Measurements from ENCODE around the gene MMP12.

The MMP12 gene

GRCh38 chr11:102850973-102851745 is 23.6 kb downstream of the MMP12 start:
- peak; percentile 90 for DNase-seq (ENCODE audit: low spot score)

GRCh38 chr11:102849311-102849710 is 25.5 kb downstream of the MMP12 start:
- peak; percentile 19 for DNase-seq (ENCODE audit: low spot score)

DNA sequence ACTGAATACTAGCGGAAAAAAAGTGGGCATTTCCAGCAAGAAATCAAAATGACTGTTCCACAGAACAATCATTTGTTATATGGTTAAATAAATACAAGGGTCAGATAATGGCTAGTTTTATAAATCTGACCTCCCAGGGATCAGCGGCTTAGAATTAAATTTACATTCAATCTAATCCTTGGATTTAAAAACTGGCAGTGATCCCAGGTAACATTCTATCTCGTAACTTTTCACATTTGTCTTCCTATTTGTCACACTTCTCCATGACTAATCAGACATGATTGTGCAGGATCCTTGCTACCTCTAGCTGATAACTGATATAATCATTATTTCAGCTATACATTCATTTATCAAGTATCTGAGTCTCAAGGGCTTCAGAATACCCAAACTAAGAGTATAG is 28.5 kb downstream of the MMP12 start:
- no peak for DNase-seq (ENCODE audit: low spot score)

DNA sequence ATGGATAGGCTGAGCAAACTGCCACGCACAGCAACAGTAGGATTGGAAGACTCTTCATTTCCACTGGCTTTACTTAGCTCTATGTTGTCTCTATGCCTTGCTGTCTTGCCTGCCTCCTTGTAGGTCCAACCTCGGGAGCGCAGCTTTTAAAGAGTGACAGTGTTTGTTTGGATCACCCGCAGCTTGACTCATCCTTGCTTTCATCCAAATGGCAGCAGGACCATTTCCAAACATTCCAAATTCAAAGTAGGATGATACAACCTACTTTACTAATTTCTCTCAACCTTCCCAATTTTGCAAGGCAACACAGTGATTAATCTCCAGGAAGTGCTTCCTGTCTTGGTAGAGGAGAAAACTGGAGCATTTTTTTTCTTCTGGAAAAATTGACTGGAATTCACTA is 31.3 kb downstream of the MMP12 start, which contains the start of gene MMP3:
Gene MMP3 (minus strand): TSS at position 121 of the 400 bp plus-strand sequence. CDS start 63 bp downstream, at position 58.
- peak; percentile 20 for DNase-seq (ENCODE audit: low spot score)

DNA sequence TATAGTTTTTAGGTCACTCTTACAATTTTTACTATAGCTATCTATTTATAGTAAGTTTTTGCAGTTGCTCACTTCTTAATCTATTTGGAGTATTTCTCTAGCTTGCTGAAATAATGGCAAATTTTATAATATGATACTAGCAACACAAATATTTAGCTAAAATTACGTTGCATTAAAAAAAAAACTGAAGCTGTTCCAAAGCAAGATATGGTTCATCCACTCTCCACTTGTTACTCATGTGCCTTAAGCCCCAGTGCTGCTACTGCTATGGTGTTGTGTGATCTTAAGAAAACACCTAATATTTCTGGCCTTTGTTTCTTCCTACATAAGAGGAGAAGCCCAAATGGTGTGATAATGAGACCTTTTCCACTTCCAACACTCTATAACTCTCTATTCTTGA is 31.9 kb downstream of the MMP12 start:
- no peak for DNase-seq (ENCODE audit: low spot score)

- DNase-seq (ENCODE audit: low spot score) = no peak
Measured at GRCh38 chr11:102840018-102840417, 34.8 kb downstream of the MMP12 start.

DNA sequence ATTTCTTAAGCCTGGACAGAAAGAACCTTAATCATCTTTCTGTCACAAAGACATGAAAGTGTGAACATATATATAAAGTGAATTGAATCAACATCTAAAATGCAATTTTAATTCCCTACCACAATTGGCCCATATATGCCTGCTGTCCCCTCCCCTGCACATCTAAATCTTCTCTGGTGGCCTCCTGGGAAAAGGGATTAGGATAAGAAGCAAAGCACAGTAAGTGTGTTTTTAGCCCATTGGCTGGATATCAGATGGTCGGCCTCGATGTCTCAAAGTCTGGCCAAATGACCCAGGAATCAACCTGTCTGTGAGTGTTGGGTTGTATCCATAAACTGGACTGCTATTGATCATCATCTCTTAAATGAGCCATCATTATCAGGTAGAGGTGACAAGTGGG is 37.1 kb downstream of the MMP12 start:
- no peak for DNase-seq (ENCODE audit: low spot score)

DNA sequence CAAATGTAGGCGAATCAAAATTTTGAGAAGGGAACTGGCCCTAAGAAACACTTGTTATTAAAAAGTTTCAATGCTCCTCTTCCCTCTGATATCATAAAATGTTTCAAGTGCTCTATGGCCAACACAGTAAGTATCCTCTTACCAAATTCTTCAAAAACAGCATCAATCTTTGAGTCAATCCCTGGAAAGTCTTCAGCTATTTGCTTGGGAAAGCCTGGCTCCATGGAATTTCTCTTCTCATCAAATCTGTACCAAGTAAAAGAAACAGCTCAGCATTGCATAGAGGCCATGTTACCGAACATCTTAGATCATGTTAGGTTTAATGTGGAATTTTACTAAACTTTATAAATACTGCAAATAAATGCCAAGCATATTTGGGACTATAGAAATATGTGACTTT is 37.6 kb downstream of the MMP12 start:
- DNase-seq (ENCODE audit: low spot score) = no peak

GRCh38 chr11:102836290-102836875 is 38.4 kb downstream of the MMP12 start:
- DNase-seq (ENCODE audit: low spot score) = no peak

GRCh38 chr11:102833731-102834130 is 41.1 kb downstream of the MMP12 start:
- DNase-seq (ENCODE audit: low spot score) = no peak

GRCh38 chr11:102832612-102833011 is 42.2 kb downstream of the MMP12 start:
- DNase-seq (ENCODE audit: low spot score) = no peak

- DNase-seq (ENCODE audit: low spot score) = no peak
Measured at GRCh38 chr11:102831489-102832440, 43.0 kb downstream of the MMP12 start.

- no peak for DNase-seq (ENCODE audit: low spot score)
Measured at GRCh38 chr11:102831128-102831488, 43.7 kb downstream of the MMP12 start.

- DNase-seq (ENCODE audit: low spot score) = no peak
Measured at GRCh38 chr11:102830001-102830727, 44.6 kb downstream of the MMP12 start.

- no peak for DNase-seq (ENCODE audit: low spot score)
Measured at GRCh38 chr11:102829316-102830000, 45.3 kb downstream of the MMP12 start.

DNA sequence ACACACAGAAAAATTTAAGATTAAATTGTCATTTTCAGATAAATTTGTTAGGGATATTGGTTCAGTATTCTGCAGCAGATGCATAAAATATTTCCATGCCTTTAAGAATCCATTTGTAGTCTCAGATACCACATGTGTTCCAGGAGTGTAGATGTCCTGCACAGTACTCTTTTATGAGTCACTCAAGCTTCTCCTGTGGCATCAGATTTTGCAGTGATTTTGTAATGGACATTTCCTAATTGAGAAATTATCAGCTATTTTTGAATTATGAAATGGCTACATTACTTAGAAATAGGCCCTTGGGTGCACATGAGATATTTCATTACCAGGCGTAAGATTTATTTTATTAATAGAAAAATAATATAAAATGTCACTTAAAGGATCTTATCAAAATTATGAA is 50.2 kb downstream of the MMP12 start:
- no peak for DNase-seq (ENCODE audit: low spot score)

GRCh38 chr11:102819491-102819890 is 55.3 kb downstream of the MMP12 start:
- DNase-seq (ENCODE audit: low spot score) = no peak

DNA sequence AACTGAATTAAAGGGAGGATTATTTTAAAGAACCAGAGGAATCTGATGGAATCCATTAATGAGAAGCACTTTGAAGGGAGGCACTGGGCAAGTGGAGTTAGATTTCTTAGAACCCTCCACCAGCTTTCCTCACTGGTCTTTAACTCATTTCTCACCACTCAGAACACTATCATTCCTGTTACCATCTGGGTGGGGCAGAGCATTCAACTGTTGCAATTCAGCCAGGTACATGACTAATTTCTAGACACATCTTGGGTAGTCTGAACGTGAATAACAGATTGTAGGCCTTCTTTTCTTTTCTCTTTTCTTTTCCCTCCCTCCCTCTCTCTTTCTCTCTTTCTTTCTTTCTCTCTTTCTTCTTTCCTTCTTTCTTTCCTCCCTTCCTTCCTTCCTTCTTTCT is 61.3 kb downstream of the MMP12 start:
- DNase-seq (ENCODE audit: low spot score) = no peak
